ENCODE measurements around the gene GDAP2. TPM values are rescaled to one million over a fixed set of nuclear protein-coding genes. Genes with fewer than 3 reads are reported as not detected.
"Not testable (repeated sequence)": the region's sequence is repeated elsewhere in the genome, so short reads cannot be mapped to it uniquely, and the experiment has no call there.

GDAP2 gene
- total and polyA plus RNA-seq, 2 donors (not counting 3 experiments of a cell fraction or from before 2014, with no cell fraction given): 4.5 to 21.5 TPM

DNA sequence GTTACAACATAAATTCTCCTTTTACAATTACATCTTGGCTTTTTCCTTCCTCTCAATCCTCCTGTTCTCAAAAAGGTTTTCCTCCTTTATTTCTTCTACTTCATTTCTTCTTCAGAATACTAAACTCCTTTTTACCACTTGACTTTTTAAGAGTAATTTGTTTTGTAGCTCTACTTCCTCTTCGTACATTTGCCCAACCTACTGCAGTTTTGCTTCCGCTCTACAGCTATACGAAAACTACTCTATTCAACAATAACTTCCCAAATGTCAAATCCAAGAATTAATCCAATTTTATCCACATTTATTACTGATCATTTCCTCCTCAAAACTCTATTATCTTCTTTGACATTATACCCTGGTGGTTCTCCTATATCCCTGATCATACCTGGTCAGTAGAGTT lies 3.4 kb downstream of the GDAP2 start:
- dilution Hi-C loops (cut with MboI; ENCODE audit: extremely low pct_ligation_motif_present, low sequenced_read_pairs): no loop called here
- CTCF ChIA-PET: interaction anchor here (1.2 kb wide), 1 partner anchor 30 kb away, joined by 3 read pairs; no protein-coding TSS in a partner anchor
- no peak for FAIRE-seq

DNA sequence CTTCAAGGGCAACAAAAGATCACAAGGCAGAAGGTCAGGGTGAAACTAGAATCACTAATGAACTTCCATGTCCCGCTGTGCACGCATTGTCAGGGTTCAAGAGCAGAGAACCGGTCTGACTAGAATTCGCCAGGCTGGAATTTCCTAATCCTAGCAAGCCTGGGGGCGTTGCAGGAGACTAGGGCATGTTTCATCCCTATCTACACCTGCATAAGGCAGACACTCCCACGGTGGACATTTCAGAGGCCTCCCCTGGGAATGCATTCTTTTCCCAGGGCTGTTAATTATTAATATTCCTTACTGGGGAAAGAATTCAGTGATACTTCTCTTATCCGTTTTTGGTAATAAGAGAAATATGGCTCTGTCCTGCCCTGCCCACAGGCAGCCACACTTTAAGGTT lies 6.7 kb downstream of the GDAP2 start:
- H3K36me3 ChIP-seq (ENCODE audit: control insufficient read depth in 2 of 2, extremely low read depth in 1 of 2, insufficient read depth in 2 of 2, low read length in 2 of 2); H3K4me3 ChIP-seq (replicated peaks in 1 of 3; ENCODE audit: insufficient read depth in 1 of 3, low read depth in 1 of 3, low read length in 3 of 3); intact Hi-C loops (cut with micrococcal nuclease); H3K9me3 ChIP-seq (replicated peaks; ENCODE audit: control insufficient read depth, insufficient read depth, low read length); BruUV-seq (replicated peaks); dilution Hi-C loops (cut with MboI; ENCODE audit: extremely low pct_ligation_motif_present, low sequenced_read_pairs); H3K4me2 ChIP-seq (ENCODE audit: insufficient read depth, low read length); H3K27ac ChIP-seq (ENCODE audit: insufficient read depth, low read depth, low read length); H3K27me3 ChIP-seq (ENCODE audit: control insufficient read depth in 2 of 2, insufficient read depth in 2 of 2, low read length in 2 of 2); H3K4me1 ChIP-seq (ENCODE audit: control insufficient read depth, extremely low read depth, insufficient read depth, low read length); H2AFZ ChIP-seq (ENCODE audit: low read depth, low read length); DNase-seq (ENCODE audit: low read depth, low spot score); FAIRE-seq; H3K9ac ChIP-seq (replicated peaks; ENCODE audit: extremely low read depth, insufficient read depth, low read length); H3K9me1 ChIP-seq (replicated peaks; ENCODE audit: control insufficient read depth, extremely low read depth, insufficient read depth, low read length); POLR2A ChIA-PET; H4K20me1 ChIP-seq (replicated peaks; ENCODE audit: control insufficient read depth, extremely low read depth, insufficient read depth, low read length); CTCF ChIA-PET: not testable (repeated sequence)
- peaks cover 16% of the 10 kb centered on the region for H3K79me2 ChIP-seq (ENCODE audit: control insufficient read depth, insufficient read depth, low read length)

More for the DNA sequence above, 3.4 kb downstream of the GDAP2 start:
- H3K9me3 ChIP-seq (replicated peaks; ENCODE audit: control insufficient read depth, insufficient read depth, low read length): no peaks in the 10 kb centered on the region
- H4K20me1 ChIP-seq (replicated peaks; ENCODE audit: control insufficient read depth, extremely low read depth, insufficient read depth, low read length): no peaks in the 10 kb centered on the region
- no peaks in the 10 kb centered on the region for H3K36me3 ChIP-seq (ENCODE audit: control insufficient read depth in 2 of 2, extremely low read depth in 1 of 2, insufficient read depth in 2 of 2, low read length in 2 of 2)
- H3K4me1 ChIP-seq (ENCODE audit: control insufficient read depth, extremely low read depth, insufficient read depth, low read length): peaks cover 14% of the 10 kb centered on the region
- no peak overlapping the region for H3K4me2 ChIP-seq (ENCODE audit: insufficient read depth, low read length)
- BruUV-seq (replicated peaks): no TSS peak
- no peaks in the 10 kb centered on the region for H3K9me1 ChIP-seq (replicated peaks; ENCODE audit: control insufficient read depth, extremely low read depth, insufficient read depth, low read length)
- peaks cover 34% of the 10 kb centered on the region for H3K79me2 ChIP-seq (ENCODE audit: control insufficient read depth, insufficient read depth, low read length)
- DNase-seq (ENCODE audit: low read depth, low spot score): no peak
- no peaks in the 10 kb centered on the region for H3K27me3 ChIP-seq (ENCODE audit: control insufficient read depth in 2 of 2, insufficient read depth in 2 of 2, low read length in 2 of 2)
- H3K9ac ChIP-seq (replicated peaks; ENCODE audit: extremely low read depth, insufficient read depth, low read length): no peak overlapping the region
- TF ChIP-seq MYC (IDR thresholded peaks at IDR 0.05; ENCODE audit: low read depth, low read length): no peak
- TF ChIP-seq, protein P1, sequence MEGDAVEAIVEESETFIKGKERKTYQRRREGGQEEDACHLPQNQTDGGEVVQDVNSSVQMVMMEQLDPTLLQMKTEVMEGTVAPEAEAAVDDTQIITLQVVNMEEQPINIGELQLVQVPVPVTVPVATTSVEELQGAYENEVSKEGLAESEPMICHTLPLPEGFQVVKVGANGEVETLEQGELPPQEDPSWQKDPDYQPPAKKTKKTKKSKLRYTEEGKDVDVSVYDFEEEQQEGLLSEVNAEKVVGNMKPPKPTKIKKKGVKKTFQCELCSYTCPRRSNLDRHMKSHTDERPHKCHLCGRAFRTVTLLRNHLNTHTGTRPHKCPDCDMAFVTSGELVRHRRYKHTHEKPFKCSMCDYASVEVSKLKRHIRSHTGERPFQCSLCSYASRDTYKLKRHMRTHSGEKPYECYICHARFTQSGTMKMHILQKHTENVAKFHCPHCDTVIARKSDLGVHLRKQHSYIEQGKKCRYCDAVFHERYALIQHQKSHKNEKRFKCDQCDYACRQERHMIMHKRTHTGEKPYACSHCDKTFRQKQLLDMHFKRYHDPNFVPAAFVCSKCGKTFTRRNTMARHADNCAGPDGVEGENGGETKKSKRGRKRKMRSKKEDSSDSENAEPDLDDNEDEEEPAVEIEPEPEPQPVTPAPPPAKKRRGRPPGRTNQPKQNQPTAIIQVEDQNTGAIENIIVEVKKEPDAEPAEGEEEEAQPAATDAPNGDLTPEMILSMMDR (IDR thresholded peaks at IDR 0.05; ENCODE audit: extremely low read depth in 1 of 2, insufficient read depth in 1 of 2, low read depth in 1 of 2, low read length in 2 of 2): no peak
- TF ChIP-seq, protein P2, sequence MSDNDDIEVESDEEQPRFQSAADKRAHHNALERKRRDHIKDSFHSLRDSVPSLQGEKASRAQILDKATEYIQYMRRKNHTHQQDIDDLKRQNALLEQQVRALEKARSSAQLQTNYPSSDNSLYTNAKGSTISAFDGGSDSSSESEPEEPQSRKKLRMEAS (IDR thresholded peaks at IDR 0.05; ENCODE audit: insufficient read depth, insufficient read length): no peak
- no peak for TF ChIP-seq POLR2AphosphoS5 (IDR thresholded peaks at IDR 0.05; ENCODE audit: insufficient read depth, low read depth, low read length)
- no peak for TF ChIP-seq EZH2 (IDR thresholded peaks at IDR 0.05; ENCODE audit: borderline replicate concordance, low read depth, low read length, severe bottlenecking)
- TF ChIP-seq FOS (IDR thresholded peaks at IDR 0.05; ENCODE audit: borderline replicate concordance, insufficient read depth, low read length): no peak
- TF ChIP-seq JUN (IDR thresholded peaks at IDR 0.05; ENCODE audit: borderline replicate concordance, insufficient read depth, insufficient read length, low read depth): no peak
- intact Hi-C loops (cut with micrococcal nuclease): no loop called here
- no peak overlapping the region for H2AFZ ChIP-seq (ENCODE audit: low read depth, low read length)
- H3K4me3 ChIP-seq (replicated peaks in 1 of 3; ENCODE audit: insufficient read depth in 1 of 3, low read depth in 1 of 3, low read length in 3 of 3): no peak overlapping the region
- POLR2A ChIA-PET: no interaction called here
- no peak overlapping the region for H3K27ac ChIP-seq (ENCODE audit: insufficient read depth, low read depth, low read length)

All from endothelial cell of umbilical vein (primary cell).